GM21526 (cell line): ENCODE measurements around the gene KIF22.
"Not testable (repeated sequence)": the region's sequence is repeated elsewhere in the genome, so short reads cannot be mapped to it uniquely, and the experiment has no call there.

Experiments used
- ATAC-seq: cut with Tn5 transposase; IDR thresholded peaks from one replicate; pipeline ENCODE4 v1.9.1; 2021; ENCODE audit warnings: moderate library complexity; ENCODE audit not compliant: unreplicated experiment, low FRiP score

Gene KIF22

DNA sequence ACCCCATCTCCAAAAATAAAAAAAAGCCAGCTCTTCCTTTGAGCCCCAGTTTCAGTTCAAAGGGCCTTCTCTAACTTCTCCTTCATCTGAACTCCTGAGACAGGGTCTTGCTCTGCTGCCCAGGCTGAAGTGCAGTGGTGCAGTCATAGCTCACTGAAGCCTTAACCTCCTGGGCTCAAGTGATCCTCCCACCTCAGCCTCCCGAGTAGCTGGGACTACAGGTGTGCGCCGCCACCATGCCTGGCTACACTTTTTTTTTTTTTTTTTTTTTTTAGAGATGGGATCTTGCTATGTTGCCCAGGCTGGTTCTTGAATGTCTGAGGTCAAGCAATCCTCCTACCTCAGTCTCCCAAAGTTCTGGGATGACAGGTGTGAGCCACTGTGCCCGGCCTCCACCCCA is 42.7 kb downstream of the KIF22 start:
- not testable (repeated sequence) for ATAC-seq

DNA sequence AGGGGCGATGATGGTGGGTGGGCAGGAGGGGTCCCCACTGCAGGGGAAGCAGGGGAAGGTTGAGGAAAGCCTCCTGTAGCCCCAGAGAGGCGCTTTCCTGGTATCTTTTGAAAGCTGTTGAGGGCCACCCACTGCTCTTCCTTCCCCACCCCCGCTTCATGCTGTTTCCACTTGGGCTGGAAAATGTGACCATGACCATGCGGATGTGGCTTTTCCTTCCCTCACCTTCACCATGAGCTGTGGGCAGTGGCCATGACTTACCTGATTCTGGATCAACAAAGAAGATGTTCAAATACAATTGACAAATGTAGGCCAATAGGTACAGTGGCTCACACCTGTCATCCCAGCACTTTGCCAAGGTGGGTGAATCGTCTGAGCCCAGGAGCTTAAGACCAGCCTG is 43.5 kb downstream of the KIF22 start:
- ATAC-seq = no peak

DNA sequence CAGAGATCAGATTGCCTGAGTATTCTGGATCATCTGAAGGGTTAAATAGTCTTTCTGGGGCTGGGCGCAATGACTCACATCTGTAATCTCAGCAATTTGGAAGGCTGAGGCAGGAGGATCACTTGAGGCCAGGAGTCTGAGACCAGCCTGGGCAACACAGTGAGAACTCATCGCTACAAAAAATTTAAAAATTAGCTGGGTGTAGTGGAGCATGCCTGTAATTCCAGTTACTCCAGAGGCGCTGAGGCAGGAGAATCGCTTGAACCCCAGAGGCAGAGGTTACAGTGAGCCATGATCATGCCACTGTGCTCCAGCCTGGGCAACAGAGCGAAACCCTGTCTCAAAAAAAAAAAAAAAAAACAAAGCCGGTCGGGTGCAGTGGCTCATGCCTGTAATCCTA is 45.4 kb downstream of the KIF22 start:
- no peak for ATAC-seq

DNA sequence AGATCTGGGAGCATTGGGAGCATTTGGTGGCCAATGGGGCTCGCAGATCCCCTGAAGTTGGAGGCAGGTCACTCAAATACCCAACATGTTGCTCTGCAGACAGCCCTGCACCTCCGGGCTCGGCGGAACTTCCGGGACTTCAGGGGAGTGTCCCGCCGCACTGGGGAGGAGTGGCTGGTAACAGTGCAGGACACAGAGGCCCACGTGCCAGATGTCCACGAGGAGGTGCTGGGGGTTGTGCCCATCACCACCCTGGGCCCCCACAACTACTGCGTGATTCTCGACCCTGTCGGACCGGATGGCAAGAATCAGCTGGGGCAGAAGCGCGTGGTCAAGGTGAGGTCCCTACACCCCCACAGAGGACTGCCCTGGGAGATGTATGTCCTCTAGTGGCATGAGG is 46.1 kb downstream of the KIF22 start:
- ATAC-seq = no peak

DNA sequence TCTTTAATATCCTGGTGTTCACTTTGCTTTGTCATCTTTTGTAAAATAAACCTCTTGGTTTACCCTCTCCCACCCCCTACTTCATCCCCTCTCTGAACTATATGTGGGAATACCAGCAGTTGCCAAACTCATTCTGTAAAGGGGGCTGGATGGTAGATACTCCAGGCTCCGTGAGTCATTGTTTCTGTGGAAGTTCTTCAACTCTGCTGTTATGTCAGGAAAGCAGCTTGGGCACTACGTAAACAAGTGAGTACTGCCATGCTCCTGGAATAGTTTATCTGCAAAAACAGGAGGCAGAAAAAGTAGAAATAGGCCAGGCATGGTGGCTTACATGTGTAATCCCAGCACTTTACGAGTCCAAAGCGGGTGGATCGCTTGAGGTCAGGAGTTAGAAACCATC is 47.3 kb downstream of the KIF22 start:
- no peak for ATAC-seq

DNA sequence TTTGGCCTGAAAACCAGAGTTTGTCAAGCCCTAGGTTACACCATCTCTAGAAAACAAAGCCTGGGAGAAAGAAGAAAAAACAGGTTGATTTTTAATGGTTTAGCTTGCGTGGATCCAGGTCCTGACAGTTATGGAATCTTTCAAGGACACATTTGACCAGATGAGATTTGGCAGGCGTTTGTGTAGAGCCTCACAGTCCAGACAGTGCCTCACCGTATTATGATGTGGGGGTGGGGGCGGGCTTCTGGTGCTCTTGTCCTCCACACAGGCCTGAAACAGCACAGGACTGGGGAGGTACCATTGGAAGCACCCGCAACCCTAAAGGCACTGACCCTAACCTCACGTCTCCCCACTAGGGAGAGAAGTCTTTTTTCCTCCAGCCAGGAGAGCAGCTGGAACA is 49.3 kb downstream of the KIF22 start:
- no peak for ATAC-seq

DNA sequence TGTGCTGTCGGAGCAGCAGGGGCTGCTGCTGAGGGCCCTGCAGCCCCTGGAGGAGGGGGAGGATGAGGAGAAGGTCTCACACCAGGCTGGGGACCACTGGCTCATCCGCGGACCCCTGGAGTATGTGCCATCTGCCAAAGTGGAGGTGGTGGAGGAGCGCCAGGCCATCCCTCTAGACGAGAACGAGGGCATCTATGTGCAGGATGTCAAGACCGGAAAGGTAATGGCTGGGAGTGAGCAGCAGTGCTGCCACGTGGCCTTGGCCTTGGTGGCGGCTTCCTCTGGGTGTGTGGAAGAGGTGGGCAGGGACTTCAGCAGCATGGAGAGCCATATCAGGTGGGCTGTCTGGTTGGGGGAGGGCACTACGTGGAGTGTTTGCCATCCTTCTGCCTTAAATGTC is 49.7 kb downstream of the KIF22 start:
- no peak for ATAC-seq

DNA sequence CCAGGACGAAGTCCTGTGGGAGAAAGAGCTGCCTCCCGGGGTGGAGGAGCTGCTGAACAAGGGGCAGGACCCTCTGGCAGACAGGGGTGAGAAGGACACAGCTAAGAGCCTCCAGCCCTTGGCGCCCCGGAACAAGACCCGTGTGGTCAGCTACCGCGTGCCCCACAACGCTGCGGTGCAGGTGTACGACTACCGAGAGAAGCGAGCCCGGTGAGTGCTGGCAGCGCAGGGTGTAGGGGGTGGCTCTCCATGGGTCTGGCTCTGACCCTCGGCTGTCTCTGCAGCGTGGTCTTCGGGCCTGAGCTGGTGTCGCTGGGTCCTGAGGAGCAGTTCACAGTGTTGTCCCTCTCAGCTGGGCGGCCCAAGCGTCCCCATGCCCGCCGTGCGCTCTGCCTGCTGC is 51.1 kb downstream of the KIF22 start:
- no peak for ATAC-seq

DNA sequence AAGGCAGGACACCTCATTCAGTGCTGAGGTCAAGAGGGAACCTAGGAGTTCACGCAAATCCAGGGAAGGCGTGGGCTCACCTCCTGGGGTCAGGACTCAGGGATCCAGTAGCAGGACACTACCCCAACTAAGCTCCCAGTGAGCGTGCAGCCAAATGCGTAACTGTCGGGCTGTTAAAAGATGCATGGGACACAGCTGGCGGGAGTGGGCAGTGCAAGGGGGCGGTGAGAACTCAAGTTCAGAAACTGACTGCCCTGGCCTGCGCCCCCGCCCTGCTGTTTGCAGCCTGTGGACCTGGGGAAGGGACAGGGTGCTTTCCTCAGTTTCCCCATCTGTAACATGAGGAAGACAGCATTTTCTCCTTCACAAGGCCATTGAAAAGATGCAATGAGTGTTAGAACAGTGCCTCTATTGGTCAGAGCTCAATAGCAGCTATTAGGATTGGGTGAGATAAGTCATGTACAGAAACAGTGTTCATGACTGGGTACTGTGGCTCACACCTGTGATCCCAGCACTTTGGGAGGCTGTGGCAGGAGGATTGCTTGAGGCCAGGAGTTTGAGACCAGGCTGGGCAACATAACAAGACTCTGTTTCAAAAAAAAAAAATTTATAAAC is 52.3 kb downstream of the KIF22 start:
- ATAC-seq = no peak

DNA sequence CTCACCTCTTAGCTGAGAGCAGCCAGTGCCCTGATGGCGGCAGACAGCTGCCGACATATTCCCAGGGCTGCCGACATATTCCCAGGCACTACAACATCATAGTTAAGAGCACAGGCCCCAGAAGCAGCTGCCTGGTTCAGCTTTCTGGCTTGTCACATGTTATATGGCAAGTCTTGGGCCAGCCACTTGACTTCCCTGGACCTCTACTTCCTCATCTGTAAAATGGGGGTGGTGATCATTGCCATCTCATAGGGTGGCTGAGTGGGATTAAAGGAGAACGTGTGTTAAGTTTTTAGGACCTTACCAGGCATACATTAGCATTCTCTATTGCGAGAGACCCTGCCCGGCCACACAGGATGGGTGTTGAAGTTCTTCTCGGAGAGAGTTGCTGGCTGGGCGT is 53.4 kb downstream of the KIF22 start:
- no peak for ATAC-seq

DNA sequence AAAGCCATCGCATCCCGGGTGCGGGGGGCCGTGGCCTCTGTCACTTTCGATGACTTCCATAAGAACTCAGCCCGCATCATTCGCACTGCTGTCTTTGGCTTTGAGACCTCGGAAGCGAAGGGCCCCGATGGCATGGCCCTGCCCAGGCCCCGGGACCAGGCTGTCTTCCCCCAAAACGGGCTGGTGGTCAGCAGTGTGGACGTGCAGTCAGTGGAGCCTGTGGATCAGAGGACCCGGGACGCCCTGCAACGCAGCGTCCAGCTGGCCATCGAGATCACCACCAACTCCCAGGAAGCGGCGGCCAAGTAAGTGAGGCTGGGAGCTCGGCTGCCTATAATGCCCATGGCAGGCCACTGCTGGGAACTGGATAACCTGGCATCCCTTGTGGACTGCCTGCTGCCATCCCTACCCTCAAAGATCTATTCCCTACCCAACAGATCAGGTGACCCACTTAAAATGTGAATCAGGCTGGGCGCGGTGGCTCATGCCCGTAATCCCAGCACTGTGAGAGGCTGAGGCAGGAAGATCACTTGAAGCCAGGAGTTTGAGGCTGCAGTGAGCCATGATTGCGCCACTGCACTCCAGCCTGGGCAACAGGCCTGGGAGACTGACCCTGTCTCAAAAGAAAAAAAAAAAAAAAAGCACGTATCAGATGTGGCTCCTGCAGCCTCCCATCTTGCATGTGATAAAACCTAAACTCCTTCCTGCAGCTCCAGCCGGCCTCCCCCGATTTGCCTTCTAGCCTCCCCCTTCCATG is 54.2 kb downstream of the KIF22 start:
- ATAC-seq = no peak

DNA sequence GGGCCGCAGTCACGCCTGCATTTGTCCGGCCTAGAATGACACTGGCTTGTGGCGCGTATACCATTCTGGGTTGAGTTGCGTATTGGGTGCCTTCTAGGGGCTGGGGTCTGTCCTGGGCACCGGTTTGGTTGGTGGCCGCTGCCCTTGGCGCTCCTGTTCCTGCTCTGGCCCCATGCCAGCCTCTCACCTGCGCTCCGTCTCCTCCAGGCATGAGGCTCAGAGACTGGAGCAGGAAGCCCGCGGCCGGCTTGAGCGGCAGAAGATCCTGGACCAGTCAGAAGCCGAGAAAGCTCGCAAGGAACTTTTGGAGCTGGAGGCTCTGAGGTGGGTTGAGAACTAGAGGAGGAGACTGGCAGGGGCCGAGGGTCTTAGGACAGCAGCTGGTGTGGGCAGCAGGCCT is 55.1 kb downstream of the KIF22 start:
- ATAC-seq = no peak

DNA sequence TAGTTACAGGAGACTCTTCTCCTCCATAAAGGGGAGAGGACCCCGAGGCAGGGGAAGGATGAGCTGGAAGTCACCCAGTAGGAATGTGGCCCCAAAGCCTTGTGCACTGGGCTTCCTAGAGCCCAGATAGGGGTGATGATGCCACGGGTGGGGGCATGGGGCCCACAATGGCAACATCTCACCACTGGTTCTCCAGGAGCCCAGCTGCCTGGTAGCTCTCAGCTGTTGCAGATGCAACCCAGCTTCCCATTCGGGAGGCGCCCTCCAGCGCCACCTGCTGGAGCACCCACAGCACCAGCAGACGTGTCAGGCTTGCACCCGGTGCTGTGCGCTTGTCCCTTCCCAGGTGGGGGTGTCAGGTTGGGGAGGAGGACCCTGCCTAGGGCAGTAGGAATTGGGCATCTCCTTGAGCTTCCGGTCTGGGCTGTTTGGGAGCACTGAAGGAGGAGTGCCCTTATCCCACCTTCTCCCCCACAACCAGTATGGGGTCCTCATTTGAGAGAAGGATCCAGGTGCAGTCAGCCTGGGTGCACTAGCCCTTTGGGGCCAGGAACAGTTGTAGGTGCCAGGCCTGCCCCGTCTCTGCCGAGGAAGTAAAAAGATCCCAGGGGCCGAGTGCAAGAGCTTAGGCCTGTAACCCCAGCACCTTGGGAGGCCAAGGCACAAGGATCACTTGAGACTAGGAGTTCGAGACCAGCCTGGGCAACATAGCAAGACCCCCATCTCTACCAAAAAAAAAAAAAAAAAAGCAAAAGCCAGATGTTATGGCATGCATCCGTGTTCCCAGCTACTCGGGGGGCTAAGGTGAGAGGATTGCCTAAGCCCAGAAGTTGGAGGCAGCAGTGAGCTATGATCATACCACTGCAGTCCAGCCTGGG is 58.1 kb downstream of the KIF22 start:
- ATAC-seq = no peak

DNA sequence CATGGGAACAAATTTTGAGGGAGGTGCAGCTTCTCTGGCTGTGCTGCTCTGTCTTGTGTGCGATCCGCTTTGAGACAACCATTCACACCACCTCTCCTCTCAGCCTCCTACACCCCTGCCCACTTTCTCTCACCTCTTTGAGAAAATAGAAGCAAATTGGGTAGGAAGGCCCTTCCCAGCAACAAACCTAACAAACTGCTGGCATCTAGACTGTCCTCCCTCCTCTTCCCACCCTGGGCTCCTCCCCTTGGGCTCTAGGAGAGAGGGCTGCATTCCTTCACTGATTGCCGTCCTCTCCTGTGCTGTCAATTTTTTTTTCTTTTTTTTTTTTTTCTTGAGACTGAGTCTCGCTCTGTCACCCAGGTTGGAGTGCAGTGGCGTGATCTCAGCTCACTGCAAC is 59.0 kb downstream of the KIF22 start:
- ATAC-seq = no peak

DNA sequence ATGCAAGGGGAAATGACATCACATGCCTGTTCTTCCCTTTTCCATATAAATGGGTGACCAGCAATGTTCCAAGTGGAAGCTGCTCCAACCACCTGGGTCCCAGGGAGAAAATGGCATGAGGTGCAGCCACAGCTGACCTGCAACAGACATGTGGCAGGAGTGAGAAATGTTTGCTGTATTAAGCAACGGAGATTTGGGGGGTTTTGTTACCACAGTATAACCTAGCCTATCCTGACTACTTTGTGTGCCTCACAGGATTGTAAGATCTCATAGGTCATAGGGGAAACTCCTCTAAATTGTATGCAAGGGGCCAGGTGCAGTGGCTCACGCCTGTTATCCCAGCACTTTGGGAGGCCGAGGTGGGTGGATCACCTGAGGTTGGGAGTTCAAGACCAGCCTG is 60.4 kb downstream of the KIF22 start:
- ATAC-seq = no peak

DNA sequence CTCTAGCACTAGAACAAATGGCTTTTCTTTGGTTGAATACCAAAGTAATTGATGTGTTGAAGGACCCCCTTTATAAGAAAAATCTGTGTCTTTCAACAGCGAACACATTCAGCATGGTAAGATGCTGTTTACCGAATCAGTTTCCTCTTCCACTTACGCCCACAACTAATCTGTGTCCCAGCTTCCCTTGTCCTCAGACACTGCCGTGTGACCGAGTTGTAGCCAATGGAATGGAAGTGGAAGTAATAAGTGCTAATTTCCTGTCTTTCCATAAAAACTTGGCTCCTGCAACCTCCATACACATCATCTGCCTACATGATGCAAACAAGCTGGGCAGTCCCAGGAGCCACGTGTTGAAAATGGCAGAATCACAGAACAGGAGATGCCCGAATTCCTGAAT is 62.1 kb downstream of the KIF22 start:
- ATAC-seq = no peak

DNA sequence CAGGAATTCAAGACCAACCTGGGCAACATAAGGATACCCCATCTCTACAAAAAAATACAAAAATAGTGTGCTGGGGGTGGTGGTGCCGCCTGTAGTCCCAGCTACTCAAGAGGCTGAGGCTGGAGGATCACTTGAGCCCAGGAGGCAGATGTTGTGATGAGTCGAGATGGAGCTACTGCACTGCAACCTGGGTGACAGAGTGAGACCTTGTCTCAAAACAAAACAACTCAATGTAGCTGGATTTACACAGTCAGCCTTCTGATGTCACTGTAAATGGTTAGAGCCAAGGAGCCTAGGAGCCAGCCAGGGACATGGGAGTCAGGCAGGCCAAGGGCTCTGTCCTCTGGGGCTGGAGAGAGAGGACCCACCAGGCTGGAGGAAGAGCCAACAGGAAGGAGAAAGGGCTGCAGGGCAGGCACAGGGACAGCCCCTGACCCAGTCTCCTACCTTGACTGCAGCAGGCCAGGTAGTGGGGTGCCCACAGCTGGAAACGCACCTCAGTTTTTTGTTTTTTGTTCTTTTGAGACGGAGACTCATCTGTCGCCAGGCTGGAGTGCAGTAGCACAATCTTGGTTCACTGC is 64.1 kb downstream of the KIF22 start:
- no peak for ATAC-seq
